Renal cortex interstitium (tissue), 11 donors: Measurements from ENCODE around the gene SLC12A6. TPM values are rescaled to one million over a fixed set of nuclear protein-coding genes. Genes with fewer than 3 reads are reported as not detected.

Source experiments
- DNase-seq, 11 donors: peaks; one replicate each; pipeline ENCODE4 v3.0.0-alpha.2; 2013; ENCODE audit warnings: low read depth in 9 of 11, low spot score in 4 of 11; ENCODE audit errors: extremely low read depth in 1 of 11
- polyA plus RNA-seq, 3 donors: library from polyadenylated mRNA; unstranded; fragments of 120-200 nt; gene quantifications; one replicate each; pipeline ENCODE4 v1.2.1, GENCODE V29; 2013; ENCODE audit not compliant: insufficient read length in 3 of 3

SLC12A6 gene
- polyA plus RNA-seq, 3 donors: 21.0 to 32.7 (median 25.1) TPM

GRCh38 chr15:34336991-34337556 is 507 bp downstream of the SLC12A6 start:
- DNase-seq: peak in 1 of 11 donors; percentile 3

GRCh38 chr15:34336231-34336990 is 1.2 kb downstream of the SLC12A6 start:
- no peak for DNase-seq

- DNase-seq: no peak
Measured at GRCh38 chr15:34335176-34336032, 2.2 kb downstream of the SLC12A6 start.

GRCh38 chr15:34334672-34335071 is 2.9 kb downstream of the SLC12A6 start:
- no peak for DNase-seq

- DNase-seq: no peak
Measured at GRCh38 chr15:34332553-34333120, 4.9 kb downstream of the SLC12A6 start.

GRCh38 chr15:34331809-34332208 is 5.8 kb downstream of the SLC12A6 start:
- no peak for DNase-seq

GRCh38 chr15:34330279-34330678 is 7.3 kb downstream of the SLC12A6 start:
- DNase-seq: no peak

- DNase-seq: no peak
Measured at GRCh38 chr15:34329006-34329405, 8.6 kb downstream of the SLC12A6 start.

- DNase-seq: no peak
Measured at GRCh38 chr15:34327906-34328305, 9.7 kb downstream of the SLC12A6 start.

- DNase-seq: no peak
Measured at GRCh38 chr15:34325368-34325767, 12.2 kb downstream of the SLC12A6 start.

GRCh38 chr15:34324933-34325332 is 12.6 kb downstream of the SLC12A6 start:
- DNase-seq: no peak

- no peak for DNase-seq
Measured at GRCh38 chr15:34323217-34323616, 14.4 kb downstream of the SLC12A6 start.

- peak in 5 of 11 donors; percentile 26 to 65 (median 51) for DNase-seq
Measured at GRCh38 chr15:34318277-34319079, 19.1 kb downstream of the SLC12A6 start.

- DNase-seq: no peak
Measured at GRCh38 chr15:34314491-34315490, 22.8 kb downstream of the SLC12A6 start.

- no peak for DNase-seq
Measured at GRCh38 chr15:34311563-34311962, 26.0 kb downstream of the SLC12A6 start.

GRCh38 chr15:34304613-34305012 is 33.0 kb downstream of the SLC12A6 start:
- DNase-seq: no peak

GRCh38 chr15:34301058-34301457 is 36.5 kb downstream of the SLC12A6 start:
- no peak for DNase-seq

- DNase-seq: no peak
Measured at GRCh38 chr15:34297059-34297458, 40.5 kb downstream of the SLC12A6 start.
